Mesenchymal stem cell (in vitro differentiated cells and primary cell): ENCODE data around the gene STK11IP. TPM values are rescaled to one million over a fixed set of nuclear protein-coding genes. Genes with fewer than 3 reads are reported as not detected.

Experiments used
- DNase-seq: peaks from one replicate; pipeline ENCODE4 v3.0.0-alpha.2; 2013
- H2AFZ ChIP-seq: one replicate; pipeline ENCODE4 v1.6.1; 2013; ENCODE audit warnings: low read depth, mild to moderate bottlenecking, control low read depth, inconsistent platforms, low read length, moderate library complexity
- H2AK5ac ChIP-seq: 2 replicates; pipeline ENCODE4 v1.6.1; 2013; ENCODE audit warnings: low read length, moderate library complexity, mild to moderate bottlenecking, inconsistent platforms; ENCODE audit not compliant: severe bottlenecking
- H2BK120ac ChIP-seq: one replicate; pipeline ENCODE4 v1.6.1; 2013; ENCODE audit warnings: low read depth, mild to moderate bottlenecking, inconsistent platforms, low read length, moderate library complexity
- H2BK12ac ChIP-seq, 2 experiments: one replicate each; pipeline ENCODE4 v1.6.1; 2013; ENCODE audit warnings: inconsistent platforms in 2 of 2, low read length in 2 of 2, mild to moderate bottlenecking in 2 of 2, moderate library complexity in 2 of 2, control low read depth in 1 of 2
- H2BK15ac ChIP-seq: one replicate; pipeline ENCODE4 v1.6.1; 2013; ENCODE audit warnings: mild to moderate bottlenecking, low read depth, inconsistent platforms; ENCODE audit not compliant: poor library complexity, severe bottlenecking
- H2BK5ac ChIP-seq: 2 replicates; pipeline ENCODE4 v1.6.1; 2013; ENCODE audit warnings: low read depth, mild to moderate bottlenecking, low read length, control low read depth, inconsistent platforms; ENCODE audit not compliant: poor library complexity, severe bottlenecking
- H3K14ac ChIP-seq, 2 experiments: one replicate each; pipeline ENCODE4 v1.6.1; 2013; ENCODE audit warnings: inconsistent platforms in 2 of 2, low read length in 2 of 2, control low read depth in 1 of 2, mild to moderate bottlenecking in 1 of 2, moderate library complexity in 1 of 2
- H3K18ac ChIP-seq, 2 experiments: one replicate each; pipeline ENCODE4 v1.6.1; 2013; ENCODE audit warnings: inconsistent platforms in 2 of 2, low read length in 2 of 2, control low read depth in 1 of 2, low read depth in 1 of 2, mild to moderate bottlenecking in 1 of 2
- H3K23ac ChIP-seq, 2 experiments: one replicate each; pipeline ENCODE4 v1.6.1; 2013; ENCODE audit warnings: inconsistent platforms in 2 of 2, low read length in 2 of 2, mild to moderate bottlenecking in 2 of 2, moderate library complexity in 2 of 2, control low read depth in 1 of 2
- H3K27ac ChIP-seq: 2 replicates; pipeline ENCODE4 v1.5.1; 2013; ENCODE audit warnings: mild to moderate bottlenecking, moderate library complexity, low read length, control low read depth, inconsistent platforms; ENCODE audit not compliant: poor library complexity, severe bottlenecking
- H3K27me3 ChIP-seq, 2 experiments: 2 replicates each; pipeline versions ENCODE4 v1.6.1 to v1.7.0; 2013; ENCODE audit warnings: low read length in 2 of 2, mild to moderate bottlenecking in 2 of 2, moderate library complexity in 2 of 2, control low read depth in 1 of 2, inconsistent platforms in 1 of 2; ENCODE audit not compliant: control insufficient read depth in 1 of 2, insufficient read depth in 1 of 2
- H3K36me3 ChIP-seq, 2 experiments: 2 replicates each; pipeline versions ENCODE4 v1.6.1 to v1.7.0; 2013; ENCODE audit warnings: low read length in 2 of 2, control low read depth in 1 of 2, inconsistent platforms in 1 of 2, low read depth in 1 of 2, mild to moderate bottlenecking in 1 of 2; ENCODE audit not compliant: insufficient read depth in 2 of 2, control insufficient read depth in 1 of 2
- H3K4ac ChIP-seq, 2 experiments: one replicate each; pipeline ENCODE4 v1.6.1; 2013; ENCODE audit warnings: inconsistent platforms in 2 of 2, low read length in 2 of 2, mild to moderate bottlenecking in 2 of 2, moderate library complexity in 2 of 2, control low read depth in 1 of 2, low read depth in 1 of 2
- H3K4me1 ChIP-seq: 2 replicates; pipeline ENCODE4 v1.6.1; 2013; ENCODE audit warnings: low read depth, low read length, control low read depth; ENCODE audit not compliant: control insufficient read depth, insufficient read depth
- H3K4me2 ChIP-seq: 2 replicates; pipeline ENCODE4 v1.6.1; 2013; ENCODE audit warnings: low read length, mild to moderate bottlenecking, inconsistent platforms; ENCODE audit not compliant: poor library complexity, severe bottlenecking
- H3K4me3 ChIP-seq, 2 experiments: 2 replicates each; pipeline versions ENCODE4 v1.5.1 to v1.7.0; 2013; ENCODE audit warnings: low read length in 2 of 2, mild to moderate bottlenecking in 2 of 2, control low read depth in 1 of 2, low read depth in 1 of 2; ENCODE audit not compliant: insufficient read depth in 1 of 2
- H3K79me1 ChIP-seq: replicated peaks from 2 replicates; pipeline ENCODE4 v1.6.1; 2013; ENCODE audit warnings: mild to moderate bottlenecking, control low read depth, low read length, inconsistent platforms; ENCODE audit not compliant: poor library complexity, severe bottlenecking
- H3K9ac ChIP-seq: 2 replicates; pipeline ENCODE4 v1.7.0; 2013; ENCODE audit warnings: mild to moderate bottlenecking, low read length, moderate library complexity
- H3K9me3 ChIP-seq: 2 replicates; pipeline ENCODE4 v1.7.0; 2013; ENCODE audit warnings: mild to moderate bottlenecking, low read length; ENCODE audit not compliant: control insufficient read depth
- H4K8ac ChIP-seq: one replicate; pipeline ENCODE4 v1.6.1; 2013; ENCODE audit warnings: inconsistent platforms, mild to moderate bottlenecking, low read length, moderate library complexity
- H4K91ac ChIP-seq: one replicate; pipeline ENCODE4 v1.6.1; 2013; ENCODE audit warnings: mild to moderate bottlenecking, low read length, inconsistent platforms
- WGBS: methylation state at CpG from one replicate; pipeline ENCODE4 v1.1.7; 2013; ENCODE audit warnings: mixed read lengths; 5-methylcytosine and 5-hydroxymethylcytosine counted together
- small RNA-seq: library from polyadenylated mRNA; stranded (forward); fragments of <200 nt; extraction: miRNeasy Mini kit (QIAGEN cat#:217004); gene quantifications from one replicate; pipeline ENCODE3, GENCODE V24; 2013; ENCODE audit warnings: low read depth

The STK11IP gene

GRCh38 chr2:219664041-219664440, 66.4 kb downstream of the STK11IP start:
- Histone ChIP-seq H3K23ac (no peak overlapping the region), H2AFZ (no peak overlapping the region), H3K4me3 (no peak overlapping the region), H3K14ac (no peak overlapping the region), H3K9me3 (no peaks in the 10 kb centered on the region), H4K8ac (no peak overlapping the region), H3K4ac (no peak overlapping the region), H2BK5ac (no peak overlapping the region), H2AK5ac (no peak overlapping the region), H3K27me3 (peaks cover 0 to 3% of the 10 kb centered on the region in 2 experiments), H4K91ac (no peak overlapping the region), H3K79me1 (no peaks in the 10 kb centered on the region), H3K4me1 (peaks cover 7% of the 10 kb centered on the region), H3K36me3 (no peaks in the 10 kb centered on the region), H3K9ac (no peak overlapping the region), H3K27ac (no peak overlapping the region), H3K4me2 (no peak overlapping the region), H2BK120ac (no peak overlapping the region), H3K18ac (no peak overlapping the region), H2BK15ac (no peak overlapping the region), H2BK12ac (no peak overlapping the region)
- WGBS = 94% methylated on average over 2 of the region's 5 CpGs
- no peak for DNase-seq

- no peak for DNase-seq
- WGBS = 80% methylated on average over 3 of the region's 4 CpGs
Measured at GRCh38 chr2:219664944-219665343, 67.3 kb downstream of the STK11IP start.

GRCh38 chr2:219665926-219666325, 68.3 kb downstream of the STK11IP start:
- H3K4me3 ChIP-seq = no peak overlapping the region
- H3K9me3 ChIP-seq = no peaks in the 10 kb centered on the region
- no peak overlapping the region for H3K14ac ChIP-seq
- H3K18ac ChIP-seq = no peak overlapping the region
- no peaks in the 10 kb centered on the region for H3K79me1 ChIP-seq
- no peak overlapping the region for H3K27ac ChIP-seq
- H2BK5ac ChIP-seq = no peak overlapping the region
- no peaks in the 10 kb centered on the region for H3K36me3 ChIP-seq
- H3K23ac ChIP-seq = no peak overlapping the region
- no peak overlapping the region for H4K8ac ChIP-seq
- no peak overlapping the region for H2BK120ac ChIP-seq
- H3K4me2 ChIP-seq = no peak overlapping the region
- H2AK5ac ChIP-seq = no peak overlapping the region
- WGBS = 84% methylated on average over 6 of the region's 6 CpGs
- peaks cover 2 to 3% of the 10 kb centered on the region in 2 experiments for H3K27me3 ChIP-seq
- no peak overlapping the region for H3K4ac ChIP-seq
- no peak overlapping the region for H2BK12ac ChIP-seq
- H2AFZ ChIP-seq = no peak overlapping the region
- no peak for DNase-seq
- no peak overlapping the region for H3K9ac ChIP-seq
- H2BK15ac ChIP-seq = no peak overlapping the region
- H3K4me1 ChIP-seq = peaks cover 7% of the 10 kb centered on the region
- H4K91ac ChIP-seq = no peak overlapping the region

More at GRCh38 chr2:219664944-219665343, 67.3 kb downstream of the STK11IP start:
- Histone ChIP-seq H3K79me1 (no peaks in the 10 kb centered on the region), H3K4me1 (peaks cover 7% of the 10 kb centered on the region), H2BK120ac (no peak overlapping the region), H4K8ac (no peak overlapping the region), H2BK15ac (no peak overlapping the region), H3K14ac (no peak overlapping the region), H2BK5ac (no peak overlapping the region), H3K27me3 (no peaks in the 10 kb centered on the region), H3K18ac (no peak overlapping the region), H3K23ac (no peak overlapping the region), H3K27ac (no peak overlapping the region), H2AK5ac (no peak overlapping the region), H2BK12ac (no peak overlapping the region), H3K36me3 (no peaks in the 10 kb centered on the region), H3K9ac (no peak overlapping the region), H4K91ac (no peak overlapping the region), H3K9me3 (no peaks in the 10 kb centered on the region), H3K4ac (no peak overlapping the region), H2AFZ (no peak overlapping the region), H3K4me2 (no peak overlapping the region), H3K4me3 (no peak overlapping the region)

Small RNA genes lying within 50 kb of the gene (small RNA-seq; reads per million reads assigned to genes)
- gene MIR3132 (not detected), gene RN7SKP213 (not detected)
